ENCODE measurements around the gene CEP41.

Gene CEP41

GRCh38 chr7:130346941-130347340, 93.9 kb downstream of the CEP41 start:
- DNase-seq, result no peak

- peak; percentile 26 for DNase-seq
These were observed 94.5 kb downstream of the CEP41 start for GRCh38 chr7:130346177-130346905.

GRCh38 chr7:130345725-130346124, 95.1 kb downstream of the CEP41 start:
- peak; percentile 24 for DNase-seq

DNA sequence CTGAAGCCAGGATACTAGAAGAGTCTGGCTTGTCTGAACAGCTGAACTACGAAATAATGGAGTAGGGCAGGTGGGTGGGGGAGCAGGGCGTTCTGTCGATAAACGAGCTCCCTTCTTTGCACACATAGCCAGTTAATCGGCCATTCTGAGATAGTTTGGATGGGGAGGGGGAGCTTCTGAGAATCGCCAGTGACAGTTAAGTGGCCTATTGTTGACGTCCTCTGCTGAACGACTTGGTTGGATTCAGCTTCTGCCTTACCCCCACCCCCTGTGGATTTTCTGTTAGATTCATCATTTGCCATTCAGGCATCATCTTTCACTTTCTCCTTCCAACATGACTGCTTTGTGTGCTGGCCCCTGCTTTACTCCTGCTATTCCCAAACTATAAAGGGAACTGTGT, 95.7 kb downstream of the CEP41 start:
- DNase-seq, result peak; percentile 90

GRCh38 chr7:130344271-130344866, 96.4 kb downstream of the CEP41 start, which contains the start of gene CPA5:
CPA5 (plus strand) TSS chr7:130344816; CDS start chr7:130346486, 1,670 bp downstream.
- no peak for DNase-seq

All from retina (tissue), 1 donor.